Muscle layer of colon (tissue), 2 donors: ENCODE measurements around the gene GSG1L.
"Not testable (repeated sequence)": the region's sequence is repeated elsewhere in the genome, so short reads cannot be mapped to it uniquely, and the experiment has no call there.

Source experiments
- H3K27ac ChIP-seq: one replicate; pipeline ENCODE4 v1.7.0; 2013; ENCODE audit warnings: low read depth, mild to moderate bottlenecking, low read length, moderate library complexity
- H3K27me3 ChIP-seq, 2 donors: one replicate each; pipeline ENCODE4 v1.7.0; 2013; ENCODE audit warnings: low read length in 2 of 2, mild to moderate bottlenecking in 2 of 2; ENCODE audit not compliant: insufficient read depth in 2 of 2, control insufficient read depth in 1 of 2
- H3K36me3 ChIP-seq: one replicate; pipeline ENCODE4 v1.7.0; 2013; ENCODE audit warnings: mild to moderate bottlenecking, low read length; ENCODE audit not compliant: insufficient read depth
- H3K4me1 ChIP-seq: one replicate; pipeline ENCODE4 v1.7.0; 2013; ENCODE audit warnings: mild to moderate bottlenecking, low read length; ENCODE audit not compliant: insufficient read depth
- H3K4me3 ChIP-seq, 2 donors: one replicate each; pipeline ENCODE4 v1.7.0; 2013; ENCODE audit warnings: low read length in 2 of 2, low read depth in 1 of 2, mild to moderate bottlenecking in 1 of 2, moderate library complexity in 1 of 2
- H3K9ac ChIP-seq: one replicate; pipeline ENCODE4 v1.7.0; 2013; ENCODE audit warnings: low read length
- H3K9me3 ChIP-seq: one replicate; pipeline ENCODE4 v1.7.0; 2013; ENCODE audit warnings: mild to moderate bottlenecking, low read length
- donor health status: abdominal sarcoma.
- donor health status: Adenocarcinoma of cecum.

GSG1L gene

GRCh38 chr16:27749946-27750345 is 313.6 kb downstream of the GSG1L start:
- H3K27me3 ChIP-seq, result no peaks in the 10 kb centered on the region

GRCh38 chr16:27749547-27749875 is 314.0 kb downstream of the GSG1L start:
- Histone ChIP-seq H3K27me3 (no peaks in the 10 kb centered on the region), H3K4me1 (peaks cover 6% of the 10 kb centered on the region), H3K27ac (no peak overlapping the region), H3K36me3 (peaks cover 7% of the 10 kb centered on the region), H3K4me3 (no peak overlapping the region), H3K9ac (no peak overlapping the region), H3K9me3 (no peaks in the 10 kb centered on the region)

More at GRCh38 chr16:27749946-27750345, 313.6 kb downstream of the GSG1L start:
- no peak overlapping the region for H3K27ac ChIP-seq
- H3K9ac ChIP-seq, result no peak overlapping the region
- no peak overlapping the region for H3K4me3 ChIP-seq
- no peaks in the 10 kb centered on the region for H3K9me3 ChIP-seq
- peaks cover 6% of the 10 kb centered on the region for H3K4me1 ChIP-seq
- peaks cover 9% of the 10 kb centered on the region for H3K36me3 ChIP-seq

GRCh38 chr16:27748868-27749546 is 314.5 kb downstream of the GSG1L start:
- H3K4me1 ChIP-seq, result peaks cover 6% of the 10 kb centered on the region
- H3K27me3 ChIP-seq, result no peaks in the 10 kb centered on the region
- H3K9me3 ChIP-seq, result no peaks in the 10 kb centered on the region
- H3K9ac ChIP-seq, result no peak overlapping the region
- H3K27ac ChIP-seq, result no peak overlapping the region
- H3K36me3 ChIP-seq, result peaks cover 7% of the 10 kb centered on the region
- no peak overlapping the region for H3K4me3 ChIP-seq

DNA sequence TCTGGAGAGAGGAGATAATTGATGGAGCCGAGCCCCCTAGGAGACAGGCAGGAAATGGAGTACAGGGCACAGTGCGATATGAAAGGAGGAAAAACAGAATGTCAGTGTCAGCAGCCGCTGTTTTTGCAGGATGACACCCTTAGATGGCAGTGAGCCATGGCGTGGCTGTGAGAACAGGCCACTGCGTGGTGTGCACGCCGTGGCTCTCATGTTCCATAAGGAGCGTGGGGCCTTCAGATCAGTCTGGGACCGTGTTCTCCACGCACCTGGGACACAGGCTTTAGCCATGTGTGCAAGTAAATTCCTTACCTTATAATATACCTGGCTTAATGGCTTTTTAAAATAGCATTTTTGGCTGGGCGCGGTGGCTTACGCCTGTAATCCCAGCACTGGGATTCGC is 315.6 kb downstream of the GSG1L start:
- Histone ChIP-seq H3K27ac (no peak overlapping the region), H3K9ac (no peak overlapping the region), H3K36me3 (peaks cover 4% of the 10 kb centered on the region), H3K4me1 (peaks cover 6% of the 10 kb centered on the region), H3K27me3 (no peaks in the 10 kb centered on the region), H3K4me3 (no peak overlapping the region), H3K9me3 (no peaks in the 10 kb centered on the region)

- Histone ChIP-seq H3K36me3 (no peaks in the 10 kb centered on the region), H3K9me3 (no peaks in the 10 kb centered on the region), H3K4me3 (no peak overlapping the region), H3K27ac (no peak overlapping the region), H3K27me3 (no peaks in the 10 kb centered on the region), H3K4me1 (peaks cover 6% of the 10 kb centered on the region), H3K9ac (no peak overlapping the region)
Observed at GRCh38 chr16:27746076-27746855, 317.2 kb downstream of the GSG1L start.

GRCh38 chr16:27745348-27745747 is 318.2 kb downstream of the GSG1L start:
- H3K9ac ChIP-seq, result no peak overlapping the region
- no peaks in the 10 kb centered on the region for H3K27me3 ChIP-seq
- peaks cover 8% of the 10 kb centered on the region for H3K36me3 ChIP-seq
- no peak overlapping the region for H3K4me3 ChIP-seq
- H3K4me1 ChIP-seq, result peaks cover 6% of the 10 kb centered on the region
- H3K27ac ChIP-seq, result no peak overlapping the region
- H3K9me3 ChIP-seq, result no peaks in the 10 kb centered on the region

GRCh38 chr16:27743963-27744362 is 319.6 kb downstream of the GSG1L start:
- no peak overlapping the region for H3K9ac ChIP-seq
- no peaks in the 10 kb centered on the region for H3K9me3 ChIP-seq
- H3K36me3 ChIP-seq, result peaks cover 9% of the 10 kb centered on the region
- H3K4me3 ChIP-seq, result no peak overlapping the region
- H3K4me1 ChIP-seq, result peaks cover 3% of the 10 kb centered on the region
- no peaks in the 10 kb centered on the region for H3K27me3 ChIP-seq
- no peak overlapping the region for H3K27ac ChIP-seq

DNA sequence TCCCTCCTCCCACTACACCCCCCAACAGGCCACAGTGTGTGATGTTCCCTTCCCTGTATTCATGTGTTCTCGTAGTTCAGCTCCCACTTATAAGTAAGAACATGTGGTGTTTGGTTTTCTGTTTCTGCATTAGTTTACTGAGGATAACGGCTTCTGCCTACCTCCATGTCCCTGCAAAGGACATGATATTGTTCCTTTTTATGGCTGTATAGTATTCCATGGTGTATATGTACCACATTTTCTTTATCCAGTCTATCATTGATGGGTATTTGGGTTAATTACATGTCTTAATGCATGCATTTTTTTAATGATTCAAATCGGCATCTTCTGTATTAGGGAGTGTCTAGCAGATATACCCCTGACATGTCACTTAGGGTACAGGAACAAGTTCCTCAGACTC is 320.5 kb downstream of the GSG1L start:
- not testable (repeated sequence) for H3K27me3 ChIP-seq, H3K9me3 ChIP-seq, H3K27ac ChIP-seq, H3K4me1 ChIP-seq, H3K9ac ChIP-seq, H3K4me3 ChIP-seq, H3K36me3 ChIP-seq

GRCh38 chr16:27742333-27742732 is 321.2 kb downstream of the GSG1L start:
- Histone ChIP-seq H3K27ac (no peak overlapping the region), H3K9me3 (no peaks in the 10 kb centered on the region), H3K27me3 (no peaks in the 10 kb centered on the region), H3K4me1 (no peaks in the 10 kb centered on the region), H3K36me3 (peaks cover 9% of the 10 kb centered on the region), H3K4me3 (no peak overlapping the region), H3K9ac (no peak overlapping the region)

DNA sequence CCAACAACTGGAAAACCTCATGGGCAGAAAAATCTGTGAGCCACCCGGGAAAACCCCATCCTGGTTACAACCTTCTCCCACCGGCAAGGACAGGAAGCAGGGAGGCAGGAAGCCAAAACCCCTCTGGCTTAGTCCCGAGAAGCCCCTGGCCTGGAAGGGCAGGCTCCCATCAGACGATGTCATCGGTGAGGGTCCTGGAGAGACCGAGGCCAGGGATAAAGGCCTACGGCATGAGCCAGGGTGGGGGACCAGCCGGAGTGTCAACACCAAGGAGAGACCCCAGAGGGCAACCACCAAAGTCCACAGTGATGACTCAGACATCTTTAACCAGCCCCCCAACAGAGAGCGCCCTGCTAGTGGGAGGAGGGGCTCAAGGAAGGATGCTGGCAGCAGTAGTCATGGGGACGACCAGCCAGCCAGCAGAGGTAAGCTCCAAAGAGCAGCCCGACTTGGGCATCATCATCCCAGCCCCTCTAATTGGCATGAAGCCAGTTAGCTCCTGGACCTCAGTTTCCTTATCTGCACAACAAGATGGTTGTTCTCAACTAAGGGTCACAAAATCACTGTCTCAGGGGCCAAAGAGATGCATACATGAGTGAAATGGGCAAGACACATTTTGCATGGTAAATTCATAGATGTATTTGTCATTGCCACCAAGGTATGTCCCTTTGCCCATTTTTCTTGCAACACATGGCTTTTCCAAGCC is 322.9 kb downstream of the GSG1L start:
- Histone ChIP-seq H3K4me1 (no peaks in the 10 kb centered on the region), H3K9me3 (no peaks in the 10 kb centered on the region), H3K4me3 (no peak overlapping the region), H3K36me3 (peaks cover 9% of the 10 kb centered on the region), H3K9ac (no peak overlapping the region), H3K27me3 (no peaks in the 10 kb centered on the region), H3K27ac (no peak overlapping the region)

GRCh38 chr16:27739606-27740357 is 323.7 kb downstream of the GSG1L start:
- Histone ChIP-seq H3K4me1 (no peaks in the 10 kb centered on the region), H3K4me3 (no peak overlapping the region), H3K27me3 (no peaks in the 10 kb centered on the region), H3K9ac (no peak overlapping the region), H3K9me3 (no peaks in the 10 kb centered on the region), H3K27ac (no peak overlapping the region), H3K36me3 (peaks cover 9% of the 10 kb centered on the region)
